ENCODE measurements around the gene BMP4. TPM values are rescaled to one million over a fixed set of nuclear protein-coding genes. Genes with fewer than 3 reads are reported as not detected.

The BMP4 gene
- 1.2 TPM in 1 of 2 replicates, not detected in the other for polyA plus RNA-seq

GRCh38 chr14:53956427-53957201, at the start of gene BMP4:
TSS of gene BMP4 (minus strand) at chr14:53956825. CDS start at chr14:53952222, 4,603 bp downstream.

All from Purkinje cell (primary cell).